ENCODE measurements around the gene NOS1AP. TPM values are rescaled to one million over a fixed set of nuclear protein-coding genes. Genes with fewer than 3 reads are reported as not detected.

Gene NOS1AP
- total and polyA plus RNA-seq, 2 experiments from 2014 or later = 5.8 to 6.6 TPM

- Histone ChIP-seq H3K4me1 (ENCODE audit: insufficient read depth) (peaks cover 63% of the 10 kb centered on the region), H3F3A (replicated peaks; ENCODE audit: low read depth) (no peaks in the 10 kb centered on the region), H2AFZ (no peak overlapping the region), H3K36me3 (ENCODE audit: insufficient read depth) (no peaks in the 10 kb centered on the region), H4K20me1 (replicated peaks; ENCODE audit: insufficient read depth) (no peaks in the 10 kb centered on the region), H3K9me2 (ENCODE audit: insufficient read depth) (peaks cover under 1% of the 10 kb centered on the region; the same call in 1 of the 2 replicates), H3K79me2 (replicated peaks; ENCODE audit: insufficient read depth) (peaks cover 9% of the 10 kb centered on the region; the same call in 1 of the 2 replicates), H3K4me2 (no peak overlapping the region), H3K4me3 (no peak overlapping the region), H3K27me3 (ENCODE audit: insufficient read depth) (peaks cover 13% of the 10 kb centered on the region), H3K27ac (ENCODE audit: low read depth) (no peak overlapping the region)
- ATAC-seq = no peak
- Mint-ChIP-seq H3K27ac (no peak overlapping the region), H3K4me1 (peaks cover 71% of the 10 kb centered on the region), H3K4me3 (no peak overlapping the region), H3K36me3 (ENCODE audit: low read depth) (no peaks in the 10 kb centered on the region; the same call in 2 of the 3 replicates), H3K9me3 (no peaks in the 10 kb centered on the region), H3K27me3 (ENCODE audit: insufficient read depth, low read depth, poor library complexity) (no peaks in the 10 kb centered on the region)
- DNase-seq (ENCODE audit: low spot score) = no peak
- TF ChIP-seq STAT1 (IDR thresholded peaks at IDR 0.05; ENCODE audit: unreplicated experiment) = no peak
These were observed 159.1 kb downstream of the NOS1AP start for GRCh38 chr1:162228586-162228985.

- Mint-ChIP-seq H3K36me3 (ENCODE audit: low read depth) (no peaks in the 10 kb centered on the region), H3K27ac (peak overlapping the region; percentile 51), H3K4me1 (peaks cover 66% of the 10 kb centered on the region), H3K4me3 (peak overlapping the region; percentile 43; the same call in 2 of the 3 replicates), H3K27me3 (ENCODE audit: insufficient read depth, low read depth, poor library complexity) (no peaks in the 10 kb centered on the region), H3K9me3 (no peaks in the 10 kb centered on the region)
- H3K27ac ChIP-seq (ENCODE audit: low read depth) = no peak overlapping the region
- peaks cover 7% of the 10 kb centered on the region; the same call in 1 of the 2 replicates for H3K9me2 ChIP-seq (ENCODE audit: insufficient read depth)
- no peaks in the 10 kb centered on the region for H3F3A ChIP-seq (replicated peaks; ENCODE audit: low read depth)
- DNase-seq (ENCODE audit: low spot score) (no peak), ATAC-seq (no peak)
- H2AFZ ChIP-seq = no peak overlapping the region
- no peaks in the 10 kb centered on the region for H3K36me3 ChIP-seq (ENCODE audit: insufficient read depth)
- peaks cover 9% of the 10 kb centered on the region; the same call in 1 of the 2 replicates for H3K79me2 ChIP-seq (replicated peaks; ENCODE audit: insufficient read depth)
- peaks cover 13% of the 10 kb centered on the region for H3K27me3 ChIP-seq (ENCODE audit: insufficient read depth)
- peaks cover 54% of the 10 kb centered on the region for H3K4me1 ChIP-seq (ENCODE audit: insufficient read depth)
- peak overlapping the region; percentile 10 for H3K4me2 ChIP-seq
- 0 out of 2 replicates have a peak overlapping the region, but pooled peaks have one; percentile 14 for H3K4me3 ChIP-seq
- H4K20me1 ChIP-seq (replicated peaks; ENCODE audit: insufficient read depth) = no peaks in the 10 kb centered on the region; the same call in 1 of the 2 replicates
- TF ChIP-seq CTCF (conservative IDR thresholded peaks at IDR 0.05; ENCODE audit: low read depth in 2 of 2) = no peak
- TF ChIP-seq POLR2AphosphoS5 (IDR thresholded peaks at IDR 0.05; ENCODE audit: low read depth) = no peak
- TF ChIP-seq ETS1 (IDR thresholded peaks at IDR 0.05) = no peak
- no peak for TF ChIP-seq CREB1 (CRISPR knock-in tag; IDR thresholded peaks at IDR 0.05; ENCODE audit: low read depth)
- no peak for TF ChIP-seq ZNF462 (CRISPR knock-in tag; IDR thresholded peaks at IDR 0.05)
- TF ChIP-seq EZH2phosphoT487 (IDR thresholded peaks at IDR 0.05; ENCODE audit: unreplicated experiment) = no peak
- TF ChIP-seq JUNB (IDR thresholded peaks at IDR 0.05; ENCODE audit: unreplicated experiment) = no peak
- no peak for TF ChIP-seq REST (IDR thresholded peaks at IDR 0.05; ENCODE audit: unreplicated experiment)
These were observed 160.1 kb downstream of the NOS1AP start for GRCh38 chr1:162229549-162229948.
